Measurements from ENCODE around the gene FAT4. TPM values are rescaled to one million over a fixed set of nuclear protein-coding genes. Genes with fewer than 3 reads are reported as not detected.

The FAT4 gene
- total RNA-seq, 1 experiment from 2014 or later: 33.6 TPM

- Histone ChIP-seq H3K27ac (ENCODE audit: low read depth, low read length, poor library complexity, severe bottlenecking) (no peak overlapping the region), H3K27me3 (replicated peaks; ENCODE audit: insufficient read depth, low read depth, low read length, poor library complexity) (no peaks in the 10 kb centered on the region), H3K9me3 (ENCODE audit: low read depth, low read length, poor library complexity, severe bottlenecking) (no peaks in the 10 kb centered on the region), H3K4me3 (ENCODE audit: low read depth, low read length, poor library complexity, severe bottlenecking) (no peak overlapping the region), H3K36me3 (ENCODE audit: insufficient read depth, low read length, poor library complexity, severe bottlenecking) (no peaks in the 10 kb centered on the region), H3K4me1 (ENCODE audit: insufficient read depth, low read length, poor library complexity, severe bottlenecking) (no peaks in the 10 kb centered on the region)
- ChIA-PET POLR2A (ENCODE audit: low non-redundant PET) (no interaction called here), CTCF (no interaction called here)
- BruUV-seq (replicated peaks): no TSS peak
- TF ChIP-seq CTCF (conservative IDR thresholded peaks at IDR 0.05; ENCODE audit: low read depth, low read length) (no peak), EZH2 (IDR thresholded peaks at IDR 0.05; ENCODE audit: borderline replicate concordance, low read depth, low read length, poor library complexity, severe bottlenecking) (no peak)
- DNase-seq (ENCODE audit: low spot score): no peak
- intact Hi-C loops (cut with micrococcal nuclease; ENCODE audit: unreplicated experiment): no loop called here
These were observed 47.7 kb upstream of the FAT4 start for GRCh38 chr4:125266901-125267604.

DNA sequence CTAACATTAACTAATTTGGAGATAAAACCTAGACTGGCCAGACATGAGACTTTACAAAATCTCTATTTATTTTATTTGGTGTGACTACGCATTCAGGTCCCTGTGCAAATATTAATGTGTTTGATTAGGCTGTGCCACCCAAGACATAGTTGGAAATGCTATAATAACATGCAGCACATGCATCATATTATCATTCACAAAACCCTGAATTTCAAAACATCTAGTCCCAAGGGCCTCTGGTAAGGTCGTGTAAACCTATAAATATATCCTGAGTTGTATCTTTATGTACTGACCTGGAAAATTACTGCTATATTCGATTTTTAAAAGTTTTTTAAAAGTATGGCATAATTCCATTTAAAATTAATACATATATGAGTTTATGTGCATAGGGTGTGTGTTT lies 47.1 kb upstream of the FAT4 start:
- Histone ChIP-seq H3K4me1 (ENCODE audit: insufficient read depth, low read length, poor library complexity, severe bottlenecking) (no peaks in the 10 kb centered on the region), H3K36me3 (ENCODE audit: insufficient read depth, low read length, poor library complexity, severe bottlenecking) (no peaks in the 10 kb centered on the region), H3K27me3 (replicated peaks; ENCODE audit: insufficient read depth, low read depth, low read length, poor library complexity) (no peaks in the 10 kb centered on the region), H3K4me3 (ENCODE audit: low read depth, low read length, poor library complexity, severe bottlenecking) (no peak overlapping the region), H3K9me3 (ENCODE audit: low read depth, low read length, poor library complexity, severe bottlenecking) (no peaks in the 10 kb centered on the region), H3K27ac (ENCODE audit: low read depth, low read length, poor library complexity, severe bottlenecking) (no peak overlapping the region)
- intact Hi-C loops (cut with micrococcal nuclease; ENCODE audit: unreplicated experiment): no loop called here
- TF ChIP-seq EZH2 (IDR thresholded peaks at IDR 0.05; ENCODE audit: borderline replicate concordance, low read depth, low read length, poor library complexity, severe bottlenecking) (no peak), CTCF (conservative IDR thresholded peaks at IDR 0.05; ENCODE audit: low read depth, low read length) (no peak)
- ChIA-PET CTCF (no interaction called here), POLR2A (ENCODE audit: low non-redundant PET) (no interaction called here)
- no TSS peak for BruUV-seq (replicated peaks)
- DNase-seq (ENCODE audit: low spot score): no peak

DNA sequence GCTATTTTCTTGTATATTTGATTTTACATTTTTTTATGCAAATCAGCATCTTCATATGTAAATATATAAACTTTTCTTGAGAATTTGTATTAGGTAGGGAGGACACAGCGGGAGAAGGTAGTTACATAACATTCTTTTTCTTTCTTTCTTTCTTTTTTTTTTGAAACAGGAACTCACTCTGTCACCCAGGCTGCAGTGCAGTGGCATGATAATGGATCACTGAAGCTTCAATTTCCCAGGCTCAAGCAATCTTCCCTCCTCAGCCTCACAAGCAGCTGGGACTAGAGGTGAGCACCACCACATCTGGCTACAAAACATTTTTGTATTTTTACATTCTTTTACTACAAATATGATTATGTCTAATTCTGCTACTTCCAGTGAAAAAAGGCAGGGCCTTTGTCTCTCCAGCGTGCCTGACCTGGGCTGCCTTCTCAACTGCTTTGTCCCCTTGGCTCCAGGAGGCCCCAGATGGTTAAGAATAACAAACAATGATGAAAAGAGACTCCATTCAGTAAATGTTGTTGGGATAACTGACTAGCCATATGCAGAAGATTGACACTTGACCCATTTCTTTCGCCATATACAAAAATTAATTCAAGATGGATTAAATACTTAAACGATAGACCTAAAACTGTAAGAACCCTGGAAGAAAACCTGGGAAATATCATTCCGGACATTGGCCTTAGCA lies 46.5 kb upstream of the FAT4 start:
- ChIA-PET POLR2A (ENCODE audit: low non-redundant PET) (no interaction called here), CTCF (no interaction called here)
- no peak overlapping the region for H3K27ac ChIP-seq (ENCODE audit: low read depth, low read length, poor library complexity, severe bottlenecking)
- TF ChIP-seq EZH2 (IDR thresholded peaks at IDR 0.05; ENCODE audit: borderline replicate concordance, low read depth, low read length, poor library complexity, severe bottlenecking): no peak
- no peak for TF ChIP-seq CTCF (conservative IDR thresholded peaks at IDR 0.05; ENCODE audit: low read depth, low read length)
- no peaks in the 10 kb centered on the region for H3K36me3 ChIP-seq (ENCODE audit: insufficient read depth, low read length, poor library complexity, severe bottlenecking)
- no peak for DNase-seq (ENCODE audit: low spot score)
- H3K4me3 ChIP-seq (ENCODE audit: low read depth, low read length, poor library complexity, severe bottlenecking): no peak overlapping the region
- no TSS peak for BruUV-seq (replicated peaks)
- H3K9me3 ChIP-seq (ENCODE audit: low read depth, low read length, poor library complexity, severe bottlenecking): no peaks in the 10 kb centered on the region
- H3K4me1 ChIP-seq (ENCODE audit: insufficient read depth, low read length, poor library complexity, severe bottlenecking): no peaks in the 10 kb centered on the region
- H3K27me3 ChIP-seq (replicated peaks; ENCODE audit: insufficient read depth, low read depth, low read length, poor library complexity): no peaks in the 10 kb centered on the region
- intact Hi-C loops (cut with micrococcal nuclease; ENCODE audit: unreplicated experiment): no loop called here

All from A673 (cell line).